HG03469 (cell line): Measurements from ENCODE around the gene UBTD2.
A peak's percentile ranks its signal among the peaks of the same experiment; 100 is the strongest.
"Not testable (repeated sequence)": the region's sequence is repeated elsewhere in the genome, so short reads cannot be mapped to it uniquely, and the experiment has no call there.

Source experiments
- ATAC-seq: cut with Tn5 transposase; IDR thresholded peaks from one replicate; pipeline ENCODE4 v1.9.1; 2021; ENCODE audit warnings: mild to moderate bottlenecking, moderate library complexity, moderate number of reproducible peaks; ENCODE audit not compliant: unreplicated experiment

Gene UBTD2, protein sequence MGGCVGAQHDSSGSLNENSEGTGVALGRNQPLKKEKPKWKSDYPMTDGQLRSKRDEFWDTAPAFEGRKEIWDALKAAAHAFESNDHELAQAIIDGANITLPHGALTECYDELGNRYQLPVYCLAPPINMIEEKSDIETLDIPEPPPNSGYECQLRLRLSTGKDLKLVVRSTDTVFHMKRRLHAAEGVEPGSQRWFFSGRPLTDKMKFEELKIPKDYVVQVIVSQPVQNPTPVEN

GRCh38 chr5:172283020-172283861, at the start of gene UBTD2:
UBTD2 (minus strand) TSS chr5:172283764; CDS start chr5:172283665, 99 bp downstream.
- ATAC-seq: peak; percentile 74

GRCh38 chr5:172326901-172327300, 43.3 kb upstream of the UBTD2 start:
- not testable (repeated sequence) for ATAC-seq

DNA sequence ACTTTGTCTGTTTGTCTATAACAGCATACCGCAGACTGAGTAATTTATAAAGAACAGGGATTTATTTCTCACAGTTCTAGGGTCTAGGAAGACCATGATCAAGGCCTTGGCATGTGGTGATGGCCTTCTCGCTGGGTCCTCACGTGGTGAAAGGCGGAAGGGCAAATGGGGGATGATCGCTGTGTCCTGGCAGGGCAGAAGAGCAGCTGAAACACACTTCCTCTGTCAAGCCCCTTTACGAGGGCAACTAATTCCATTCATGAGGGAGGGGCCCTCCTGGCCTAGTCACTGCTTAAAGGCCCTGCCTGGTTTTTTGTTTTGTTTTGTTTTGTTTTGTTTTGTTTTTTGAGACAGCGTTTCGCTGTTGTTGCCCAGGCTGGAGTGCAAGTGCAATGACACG, 41.9 kb upstream of the UBTD2 start:
- no peak for ATAC-seq

DNA sequence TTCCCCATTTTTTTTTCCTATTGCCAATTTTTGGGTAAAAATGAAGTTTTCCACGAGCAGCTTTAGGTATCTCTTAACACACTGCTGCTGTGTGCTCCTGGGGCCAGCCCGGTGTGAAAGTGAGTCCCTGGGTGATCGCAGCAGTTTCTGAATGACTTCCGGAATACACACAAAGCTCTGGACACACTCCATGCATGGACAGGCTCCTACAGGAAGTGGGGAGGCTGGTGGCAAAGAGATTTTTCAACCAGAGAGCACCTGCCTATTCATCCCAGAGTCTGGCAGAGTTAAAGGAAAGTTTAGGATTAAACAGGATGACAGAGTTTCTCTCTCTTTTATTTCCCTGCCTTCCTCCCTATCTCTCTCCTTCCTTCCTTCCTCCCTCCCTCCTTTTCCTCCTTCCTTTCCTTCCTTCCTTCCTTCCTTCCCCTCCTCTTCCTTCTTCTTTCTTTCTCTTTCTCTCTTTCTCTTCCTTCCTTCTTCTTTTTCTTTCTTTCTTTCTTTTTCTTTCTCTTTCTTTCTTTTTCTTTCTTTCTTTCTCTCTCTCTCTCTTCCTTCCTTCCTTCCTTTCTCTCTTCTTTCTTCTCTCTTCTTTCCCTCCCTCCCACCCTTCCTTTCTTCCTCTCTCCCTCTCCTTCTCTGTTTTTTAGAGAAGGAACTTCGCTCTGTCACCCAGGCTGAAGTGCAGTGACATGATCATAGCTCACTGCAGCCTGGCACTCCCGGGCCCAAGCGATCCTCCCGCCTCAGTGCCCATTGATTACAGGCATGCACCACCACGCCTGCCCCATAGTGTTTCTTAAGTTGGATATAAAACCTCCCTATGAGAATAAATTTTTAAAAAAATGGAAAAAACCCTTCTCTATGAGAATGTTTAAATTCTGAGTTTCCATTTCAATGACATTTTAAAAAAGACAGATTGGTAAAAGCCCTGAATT, 38.7 kb upstream of the UBTD2 start:
- ATAC-seq: peak; percentile 69

- no peak for ATAC-seq
Observed at GRCh38 chr5:172321593-172321992, 38.0 kb upstream of the UBTD2 start.

GRCh38 chr5:172319708-172320441, 36.3 kb upstream of the UBTD2 start:
- no peak for ATAC-seq

DNA sequence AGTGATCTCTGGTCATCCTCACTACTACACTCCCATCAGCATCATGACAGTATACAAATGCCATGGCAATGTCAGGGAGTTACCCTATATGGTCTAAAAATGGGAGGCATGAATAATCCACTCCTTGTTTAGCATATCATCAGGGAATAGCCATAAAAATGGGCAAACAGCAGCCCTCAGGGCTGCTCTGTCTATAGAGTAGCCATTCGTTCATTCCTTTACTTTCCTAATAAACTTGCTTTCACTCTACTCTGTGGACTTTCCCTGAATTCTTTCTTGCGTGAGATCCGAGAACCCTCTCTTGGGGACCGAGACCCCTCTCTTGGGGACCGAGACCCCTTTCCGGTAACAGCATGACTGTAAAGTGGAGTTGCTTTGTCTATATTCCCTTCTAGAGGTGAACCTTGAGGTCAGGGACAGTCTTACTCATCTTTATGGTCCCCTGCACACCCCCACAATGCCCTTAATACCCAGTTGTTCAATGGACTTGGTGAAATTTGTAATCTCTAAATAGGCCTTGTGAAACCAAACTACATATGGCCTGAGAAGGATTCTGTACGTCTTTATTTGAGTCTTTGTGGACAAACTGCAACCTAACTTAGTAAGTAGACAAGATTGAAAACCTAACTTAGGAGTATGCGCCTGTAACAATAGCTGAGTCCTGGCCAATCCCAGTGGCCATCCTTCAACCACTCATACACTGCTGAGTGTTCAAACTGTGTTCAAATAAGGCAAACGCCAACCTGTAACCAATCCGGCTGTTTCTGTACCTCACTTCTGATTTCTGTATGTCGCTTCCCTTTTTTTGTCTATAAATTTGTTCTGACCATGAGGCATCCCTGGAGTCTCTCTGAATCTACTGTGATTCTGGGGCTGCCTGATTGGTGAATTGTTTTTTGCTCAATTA, 32.3 kb upstream of the UBTD2 start:
- no peak for ATAC-seq

- no peak for ATAC-seq
Observed at GRCh38 chr5:172313915-172314314, 30.4 kb upstream of the UBTD2 start.

- ATAC-seq: no peak
Observed at GRCh38 chr5:172312286-172312685, 28.7 kb upstream of the UBTD2 start.

DNA sequence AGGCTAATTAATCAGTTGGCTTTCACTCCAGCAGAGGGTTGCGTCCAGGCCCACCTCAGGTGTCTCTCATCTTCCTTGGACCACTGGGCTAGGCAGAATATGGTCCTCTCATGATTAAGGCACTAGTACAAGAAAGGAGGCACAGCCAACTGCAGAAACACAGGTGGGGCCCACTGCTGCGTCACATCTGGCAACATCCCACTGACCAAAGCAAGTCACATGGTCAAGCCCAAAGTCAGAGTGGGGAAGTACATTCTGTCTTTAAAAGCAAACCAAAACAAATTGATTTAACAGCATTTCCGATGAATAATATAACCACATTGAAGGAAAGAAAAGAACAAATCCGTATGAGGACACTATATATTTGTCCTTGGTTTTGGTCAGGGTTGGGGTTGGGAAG, 28.0 kb upstream of the UBTD2 start:
- ATAC-seq: no peak

GRCh38 chr5:172311026-172311425, 27.5 kb upstream of the UBTD2 start:
- no peak for ATAC-seq

DNA sequence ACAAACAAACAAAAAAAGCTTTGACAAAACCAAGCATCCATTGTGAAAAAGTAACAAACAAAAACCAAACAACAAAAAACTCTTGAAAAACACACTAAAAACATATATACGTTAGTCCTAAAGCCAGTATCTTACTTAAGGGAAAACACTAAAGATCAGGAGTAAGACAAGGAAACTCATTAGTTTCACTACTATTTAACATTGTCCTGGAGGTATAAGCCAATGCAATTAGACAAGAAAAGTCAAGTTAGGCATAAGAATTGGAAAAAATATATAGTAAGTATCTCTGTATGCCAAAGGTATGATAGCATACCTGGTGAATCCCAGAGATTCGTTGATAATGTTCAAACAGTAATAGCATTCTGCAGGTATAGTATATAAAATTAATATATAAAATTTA, 21.8 kb upstream of the UBTD2 start:
- no peak for ATAC-seq

DNA sequence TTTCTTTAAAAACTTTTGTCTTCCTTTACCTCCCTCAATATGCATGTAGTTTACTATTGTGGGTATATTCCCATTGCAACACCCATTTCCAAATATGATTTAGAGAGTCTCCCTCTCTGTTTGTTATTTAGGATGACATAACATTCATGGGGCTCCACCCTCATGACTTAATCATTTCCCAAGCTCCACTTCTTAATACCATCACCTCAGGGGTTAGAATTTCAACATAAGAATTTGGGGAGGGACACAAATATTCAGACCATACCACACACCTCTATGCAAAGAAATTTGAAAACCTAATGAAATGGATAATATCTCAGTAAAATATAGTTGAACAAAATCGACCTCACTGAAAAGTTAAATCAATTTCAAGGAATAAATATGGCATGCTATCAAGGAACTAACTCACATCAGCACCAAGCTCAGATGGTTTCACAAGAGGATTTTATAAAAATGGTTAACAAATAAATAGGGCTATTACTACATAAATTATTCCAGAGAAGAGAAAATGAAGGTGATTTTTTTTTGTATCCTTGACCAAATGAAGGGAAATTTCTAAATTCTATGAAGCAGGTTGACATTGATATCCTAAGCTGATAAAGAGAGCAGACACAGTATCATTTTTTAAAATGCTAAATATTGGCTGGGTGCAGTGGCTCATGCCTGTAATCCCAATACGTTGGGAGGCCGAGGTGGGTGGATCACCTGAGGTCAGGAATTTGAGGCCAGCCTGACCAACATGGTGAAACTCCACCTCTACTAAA, 20.2 kb upstream of the UBTD2 start:
- no peak for ATAC-seq

DNA sequence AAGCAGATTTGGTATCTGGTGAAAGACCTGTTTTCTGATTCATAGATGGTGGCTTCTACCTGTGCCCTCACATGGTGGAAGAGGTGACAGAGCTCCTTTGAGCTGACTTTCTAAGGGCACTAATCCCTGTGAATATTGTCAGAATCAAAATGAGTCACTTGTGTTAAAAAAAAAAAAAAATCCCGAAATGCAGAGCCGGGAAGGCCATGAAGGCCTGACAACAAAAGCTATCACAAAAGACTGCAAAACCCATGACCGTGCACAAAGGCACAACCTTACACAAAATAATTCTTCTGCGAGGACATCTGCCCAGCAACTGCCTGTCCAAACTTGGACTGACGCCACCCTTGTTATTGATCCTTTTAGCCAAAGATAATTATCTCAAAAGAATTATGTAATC, 19.6 kb upstream of the UBTD2 start:
- no peak for ATAC-seq

GRCh38 chr5:172302047-172302710, 18.6 kb upstream of the UBTD2 start:
- no peak for ATAC-seq

DNA sequence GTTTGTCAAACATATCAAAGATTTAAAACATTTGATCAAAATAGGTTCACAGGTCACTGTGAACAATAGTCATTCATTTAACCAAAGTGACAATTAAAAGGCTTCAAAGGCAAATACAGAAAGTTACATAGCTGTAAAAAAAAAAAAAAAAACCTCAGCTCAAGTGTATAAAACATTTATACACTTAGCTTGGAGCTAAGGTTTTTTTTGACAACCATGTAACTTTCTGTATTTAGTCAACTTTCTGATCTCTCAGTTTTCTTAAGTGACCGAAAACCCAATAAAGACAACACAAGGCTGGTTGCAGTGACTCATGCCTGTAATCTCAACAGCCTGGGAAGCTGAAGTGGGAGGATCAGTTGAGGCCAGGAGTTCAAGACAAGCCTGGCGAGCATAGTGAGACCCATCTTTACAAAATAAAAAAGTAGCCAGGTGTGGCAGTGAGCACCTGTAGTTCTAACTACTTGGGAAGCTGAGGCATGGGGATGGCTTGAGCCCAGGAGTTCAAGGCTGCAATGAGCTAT, 16.4 kb upstream of the UBTD2 start:
- no peak for ATAC-seq

DNA sequence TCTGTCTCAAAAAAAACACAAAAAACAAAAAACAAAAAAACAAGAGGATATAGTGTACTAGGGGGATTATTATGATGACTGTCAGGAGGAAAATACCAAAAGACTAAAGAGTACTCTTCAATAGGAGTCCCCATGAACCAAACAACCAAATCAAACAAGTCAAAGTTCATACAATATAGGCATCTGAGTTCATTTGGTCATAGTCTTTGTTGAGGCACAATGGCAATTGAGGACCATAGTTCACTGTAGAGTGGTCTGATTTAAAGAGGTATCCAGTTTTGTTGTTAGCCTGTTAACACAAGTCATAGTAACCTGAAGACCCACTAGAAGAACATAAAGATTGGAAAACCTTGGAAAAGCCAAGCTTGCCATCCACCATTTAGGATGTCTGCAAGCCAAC, 11.3 kb upstream of the UBTD2 start:
- ATAC-seq: no peak

DNA sequence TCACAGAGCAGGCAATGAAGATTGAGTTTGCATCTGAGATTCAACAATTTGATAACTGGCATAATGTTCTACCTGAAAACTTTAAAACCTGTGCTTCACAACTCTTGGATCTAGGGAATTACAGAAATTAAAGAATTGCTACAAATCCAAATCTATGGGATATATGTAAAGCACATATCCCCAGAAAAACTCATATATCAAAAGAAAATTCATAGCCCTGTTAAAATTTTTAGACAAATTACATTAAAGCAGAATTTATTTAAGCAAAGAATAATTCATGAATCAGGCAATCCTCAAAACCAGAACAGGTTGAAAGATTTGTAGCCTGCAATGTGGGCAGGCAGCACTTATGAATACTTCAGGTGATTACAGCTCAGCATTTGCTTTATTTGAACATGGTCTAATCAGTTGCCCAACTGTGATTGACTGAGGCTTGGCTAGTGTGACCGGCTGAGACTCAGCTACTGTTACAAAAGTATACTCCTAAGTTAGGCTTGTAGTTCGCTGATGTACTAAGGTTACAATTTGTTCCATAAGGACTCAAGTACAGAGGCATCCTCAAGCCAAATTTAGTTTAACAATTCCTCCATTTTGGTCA, 10.3 kb upstream of the UBTD2 start:
- ATAC-seq: no peak
